Vagina (tissue), 2 donors: ENCODE data around the gene JDP2. TPM values are rescaled to one million over a fixed set of nuclear protein-coding genes. Genes with fewer than 3 reads are reported as not detected.

ENCODE experiments used
- DNase-seq, 2 donors: peaks; one replicate each; pipeline ENCODE4 v3.0.0-alpha.2; 2017; ENCODE audit errors: extremely low spot score in 2 of 2
- H3K27ac ChIP-seq: fragments of 200-600 bp; sonication (generic); one replicate; pipeline ENCODE4 v1.5.1; 2019
- H3K27me3 ChIP-seq: fragments of 200-600 bp; sonication (generic); one replicate; pipeline ENCODE4 v1.5.1; 2019
- H3K36me3 ChIP-seq, 2 donors: fragments of 200-600 bp; sonication (generic); one replicate each; pipeline ENCODE4 v1.5.1; 2017 to 2019
- H3K4me1 ChIP-seq: fragments of 200-600 bp; sonication (generic); one replicate; pipeline ENCODE4 v1.5.1; 2019
- H3K4me3 ChIP-seq, 2 donors: fragments of 200-600 bp; sonication (generic); 1 replicate in 1 of 2; 2 replicates in 1 of 2; pipeline ENCODE4 v1.5.1; 2016 to 2019
- H3K9me3 ChIP-seq: fragments of 200-600 bp; sonication (generic); one replicate; pipeline ENCODE4 v1.5.1; 2019
- CTCF ChIP-seq, 3 experiments: fragments of 450-650 bp in 2 of 3; fragments of 200-600 bp in 1 of 3; sonication (generic) in 1 of 3; IDR thresholded peaks; one replicate each; pipeline ENCODE4 v1.5.1; 2017 to 2019; ENCODE audit warnings: antibody characterized with exemption in 3 of 3, mild to moderate bottlenecking in 2 of 3, moderate library complexity in 2 of 3
- POLR2A ChIP-seq, 2 donors: fragments of 450-650 bp; IDR thresholded peaks; one replicate each; pipeline ENCODE4 v1.6.1; 2017; ENCODE audit warnings: antibody characterized with exemption in 2 of 2, mild to moderate bottlenecking in 2 of 2, moderate library complexity in 2 of 2
- POLR2AphosphoS5 ChIP-seq, 2 donors: sonication (generic); formaldehyde crosslinking; IDR thresholded peaks; one replicate each; pipeline ENCODE4 v1.9.0; 2017; ENCODE audit warnings: antibody characterized with exemption in 2 of 2, mild to moderate bottlenecking in 2 of 2, low read depth in 1 of 2; ENCODE audit not compliant: insufficient read depth in 1 of 2
- intact Hi-C: fragments of 100-400 bp; cut with DNase I; formaldehyde crosslinking; loops from one replicate; pipeline ENCODE4 v1.15.1; 2023
- total RNA-seq: library from RNA; depleted of rRNA; stranded (reverse); fragments of >200 nt; gene quantifications from one replicate; pipeline ENCODE4 v1.2.3, GENCODE V29; 2016

JDP2 gene
- total RNA-seq, 1 donor from 2014 or later, result 66.5 TPM

- DNase-seq, result no peak
- Histone ChIP-seq H3K27ac (peak overlapping the region; percentile 63), H3K36me3 (no peaks in the 10 kb centered on the region), H3K9me3 (no peaks in the 10 kb centered on the region), H3K27me3 (no peaks in the 10 kb centered on the region), H3K4me3 (peak overlapping the region in 1 of 2 donors; percentile 35), H3K4me1 (peaks cover 5% of the 10 kb centered on the region)
- TF ChIP-seq POLR2AphosphoS5 (IDR thresholded peaks at IDR 0.05; ENCODE audit: insufficient read depth in 1 of 2, low read depth in 1 of 2), result no peak
- no peak for TF ChIP-seq POLR2A (IDR thresholded peaks at IDR 0.05)
- no peak for TF ChIP-seq CTCF (IDR thresholded peaks at IDR 0.05)
- intact Hi-C loops, result no loop called here
Observed at GRCh38 chr14:75522983-75523318, 95.1 kb downstream of the JDP2 start.

Other genes starting within 250 kb of the JDP2 start
- gene FOS, start 149.2 kb upstream of the JDP2 start, total RNA-seq, result 884 TPM
- 12.0 TPM for gene BATF, start 94.4 kb downstream of the JDP2 start, total RNA-seq
- 3.7 TPM for gene FLVCR2, start 150.6 kb downstream of the JDP2 start, total RNA-seq
- gene ERG28, start 232.9 kb downstream of the JDP2 start, total RNA-seq, result 9.6 TPM
- 43.0 TPM for gene TTLL5, start 233.2 kb downstream of the JDP2 start, total RNA-seq